Mesenchymal stem cell (in vitro differentiated cells and primary cell): ENCODE results near the gene NSUN5.

Source experiments
- DNase-seq: peaks from one replicate; pipeline ENCODE4 v3.0.0-alpha.2; 2013
- H2AFZ ChIP-seq: one replicate; pipeline ENCODE4 v1.6.1; 2013; ENCODE audit warnings: low read depth, mild to moderate bottlenecking, control low read depth, inconsistent platforms, low read length, moderate library complexity
- H2AK5ac ChIP-seq: 2 replicates; pipeline ENCODE4 v1.6.1; 2013; ENCODE audit warnings: low read length, moderate library complexity, mild to moderate bottlenecking, inconsistent platforms; ENCODE audit not compliant: severe bottlenecking
- H2BK120ac ChIP-seq: one replicate; pipeline ENCODE4 v1.6.1; 2013; ENCODE audit warnings: low read depth, mild to moderate bottlenecking, inconsistent platforms, low read length, moderate library complexity
- H2BK12ac ChIP-seq, 2 experiments: one replicate each; pipeline ENCODE4 v1.6.1; 2013; ENCODE audit warnings: inconsistent platforms in 2 of 2, low read length in 2 of 2, mild to moderate bottlenecking in 2 of 2, moderate library complexity in 2 of 2, control low read depth in 1 of 2
- H2BK15ac ChIP-seq: one replicate; pipeline ENCODE4 v1.6.1; 2013; ENCODE audit warnings: mild to moderate bottlenecking, low read depth, inconsistent platforms; ENCODE audit not compliant: poor library complexity, severe bottlenecking
- H2BK5ac ChIP-seq: 2 replicates; pipeline ENCODE4 v1.6.1; 2013; ENCODE audit warnings: low read depth, mild to moderate bottlenecking, low read length, control low read depth, inconsistent platforms; ENCODE audit not compliant: poor library complexity, severe bottlenecking
- H3K14ac ChIP-seq, 2 experiments: one replicate each; pipeline ENCODE4 v1.6.1; 2013; ENCODE audit warnings: inconsistent platforms in 2 of 2, low read length in 2 of 2, control low read depth in 1 of 2, mild to moderate bottlenecking in 1 of 2, moderate library complexity in 1 of 2
- H3K18ac ChIP-seq, 2 experiments: one replicate each; pipeline ENCODE4 v1.6.1; 2013; ENCODE audit warnings: inconsistent platforms in 2 of 2, low read length in 2 of 2, control low read depth in 1 of 2, low read depth in 1 of 2, mild to moderate bottlenecking in 1 of 2
- H3K23ac ChIP-seq, 2 experiments: one replicate each; pipeline ENCODE4 v1.6.1; 2013; ENCODE audit warnings: inconsistent platforms in 2 of 2, low read length in 2 of 2, mild to moderate bottlenecking in 2 of 2, moderate library complexity in 2 of 2, control low read depth in 1 of 2
- H3K27ac ChIP-seq: 2 replicates; pipeline ENCODE4 v1.5.1; 2013; ENCODE audit warnings: mild to moderate bottlenecking, moderate library complexity, low read length, control low read depth, inconsistent platforms; ENCODE audit not compliant: poor library complexity, severe bottlenecking
- H3K27me3 ChIP-seq, 2 experiments: 2 replicates each; pipeline versions ENCODE4 v1.6.1 to v1.7.0; 2013; ENCODE audit warnings: low read length in 2 of 2, mild to moderate bottlenecking in 2 of 2, moderate library complexity in 2 of 2, control low read depth in 1 of 2, inconsistent platforms in 1 of 2; ENCODE audit not compliant: control insufficient read depth in 1 of 2, insufficient read depth in 1 of 2
- H3K36me3 ChIP-seq, 2 experiments: 2 replicates each; pipeline versions ENCODE4 v1.6.1 to v1.7.0; 2013; ENCODE audit warnings: low read length in 2 of 2, control low read depth in 1 of 2, inconsistent platforms in 1 of 2, low read depth in 1 of 2, mild to moderate bottlenecking in 1 of 2; ENCODE audit not compliant: insufficient read depth in 2 of 2, control insufficient read depth in 1 of 2
- H3K4ac ChIP-seq, 2 experiments: one replicate each; pipeline ENCODE4 v1.6.1; 2013; ENCODE audit warnings: inconsistent platforms in 2 of 2, low read length in 2 of 2, mild to moderate bottlenecking in 2 of 2, moderate library complexity in 2 of 2, control low read depth in 1 of 2, low read depth in 1 of 2
- H3K4me1 ChIP-seq: 2 replicates; pipeline ENCODE4 v1.6.1; 2013; ENCODE audit warnings: low read depth, low read length, control low read depth; ENCODE audit not compliant: control insufficient read depth, insufficient read depth
- H3K4me2 ChIP-seq: 2 replicates; pipeline ENCODE4 v1.6.1; 2013; ENCODE audit warnings: low read length, mild to moderate bottlenecking, inconsistent platforms; ENCODE audit not compliant: poor library complexity, severe bottlenecking
- H3K4me3 ChIP-seq, 2 experiments: 2 replicates each; pipeline versions ENCODE4 v1.5.1 to v1.7.0; 2013; ENCODE audit warnings: low read length in 2 of 2, mild to moderate bottlenecking in 2 of 2, control low read depth in 1 of 2, low read depth in 1 of 2; ENCODE audit not compliant: insufficient read depth in 1 of 2
- H3K79me1 ChIP-seq: replicated peaks from 2 replicates; pipeline ENCODE4 v1.6.1; 2013; ENCODE audit warnings: mild to moderate bottlenecking, control low read depth, low read length, inconsistent platforms; ENCODE audit not compliant: poor library complexity, severe bottlenecking
- H3K9ac ChIP-seq: 2 replicates; pipeline ENCODE4 v1.7.0; 2013; ENCODE audit warnings: mild to moderate bottlenecking, low read length, moderate library complexity
- H3K9me3 ChIP-seq: 2 replicates; pipeline ENCODE4 v1.7.0; 2013; ENCODE audit warnings: mild to moderate bottlenecking, low read length; ENCODE audit not compliant: control insufficient read depth
- H4K8ac ChIP-seq: one replicate; pipeline ENCODE4 v1.6.1; 2013; ENCODE audit warnings: inconsistent platforms, mild to moderate bottlenecking, low read length, moderate library complexity
- H4K91ac ChIP-seq: one replicate; pipeline ENCODE4 v1.6.1; 2013; ENCODE audit warnings: mild to moderate bottlenecking, low read length, inconsistent platforms
- WGBS: methylation state at CpG from one replicate; pipeline ENCODE4 v1.1.7; 2013; ENCODE audit warnings: mixed read lengths; 5-methylcytosine and 5-hydroxymethylcytosine counted together

The NSUN5 gene

GRCh38 chr7:73342645-73343044, 34.0 kb upstream of the NSUN5 start:
- Histone ChIP-seq H2AFZ (peak overlapping the region; percentile 92), H3K4ac (no peak overlapping the region), H3K23ac (no peak overlapping the region), H4K91ac (no peak overlapping the region), H2AK5ac (peak overlapping the region; percentile 87), H3K4me1 (peaks cover 7% of the 10 kb centered on the region), H3K9ac (peak overlapping the region; percentile 77), H3K14ac (no peak overlapping the region), H2BK15ac (peak overlapping the region; percentile 65), H3K18ac (peak overlapping the region; percentile 54 to 72), H3K36me3 (no peaks in the 10 kb centered on the region), H2BK120ac (no peak overlapping the region), H3K27me3 (peaks cover 0 to 33% of the 10 kb centered on the region in 2 experiments), H3K4me2 (no peak overlapping the region), H4K8ac (peak overlapping the region; percentile 29), H3K9me3 (no peaks in the 10 kb centered on the region), H3K79me1 (no peaks in the 10 kb centered on the region), H2BK12ac (peak overlapping the region in 1 of 2 experiments; percentile 90), H3K4me3 (peak overlapping the region in 1 of 2 experiments; percentile 75), H3K27ac (no peak overlapping the region), H2BK5ac (no peak overlapping the region)
- peak; percentile 80 for DNase-seq
- 72% methylated on average over 8 of the region's 8 CpGs for WGBS

- no peak overlapping the region for H2AK5ac ChIP-seq
- no peaks in the 10 kb centered on the region for H3K79me1 ChIP-seq
- H3K27me3 ChIP-seq, result peaks cover 0 to 25% of the 10 kb centered on the region in 2 experiments
- H4K91ac ChIP-seq, result no peak overlapping the region
- no peak overlapping the region for H3K4me3 ChIP-seq
- peak overlapping the region; percentile 77 for H3K9ac ChIP-seq
- no peaks in the 10 kb centered on the region for H3K36me3 ChIP-seq
- no peak overlapping the region for H3K14ac ChIP-seq
- H3K4me1 ChIP-seq, result peaks cover 7% of the 10 kb centered on the region
- H2BK120ac ChIP-seq, result no peak overlapping the region
- H3K18ac ChIP-seq, result peak overlapping the region; percentile 45 to 52
- H2AFZ ChIP-seq, result no peak overlapping the region
- no peak overlapping the region for H3K4me2 ChIP-seq
- DNase-seq, result peak; percentile 89
- no peak overlapping the region for H3K23ac ChIP-seq
- H3K9me3 ChIP-seq, result no peaks in the 10 kb centered on the region
- H2BK5ac ChIP-seq, result no peak overlapping the region
- peak overlapping the region; percentile 77 for H4K8ac ChIP-seq
- WGBS, result 56% methylated on average over 6 of the region's 8 CpGs
- H3K27ac ChIP-seq, result no peak overlapping the region
- no peak overlapping the region for H3K4ac ChIP-seq
- H2BK15ac ChIP-seq, result peak overlapping the region; percentile 74
- no peak overlapping the region for H2BK12ac ChIP-seq
These were observed 33.3 kb upstream of the NSUN5 start for GRCh38 chr7:73341877-73342276.

- H3K4me1 ChIP-seq, result peaks cover 7% of the 10 kb centered on the region
- no peak overlapping the region for H2BK120ac ChIP-seq
- no peak overlapping the region for H3K9ac ChIP-seq
- no peak overlapping the region for H3K4me3 ChIP-seq
- H2AFZ ChIP-seq, result no peak overlapping the region
- no peak overlapping the region for H4K91ac ChIP-seq
- no peak overlapping the region for H4K8ac ChIP-seq
- H3K79me1 ChIP-seq, result no peaks in the 10 kb centered on the region
- no peak overlapping the region for H3K18ac ChIP-seq
- H3K4me2 ChIP-seq, result no peak overlapping the region
- H2BK15ac ChIP-seq, result no peak overlapping the region
- H3K9me3 ChIP-seq, result no peaks in the 10 kb centered on the region
- H3K27me3 ChIP-seq, result peaks cover 0 to 27% of the 10 kb centered on the region in 2 experiments
- H3K14ac ChIP-seq, result no peak overlapping the region
- DNase-seq, result no peak
- no peak overlapping the region for H2AK5ac ChIP-seq
- no peak overlapping the region for H2BK12ac ChIP-seq
- WGBS, result 69% methylated on average over 5 of the region's 7 CpGs
- H3K27ac ChIP-seq, result no peak overlapping the region
- no peak overlapping the region for H3K23ac ChIP-seq
- H2BK5ac ChIP-seq, result no peak overlapping the region
- H3K4ac ChIP-seq, result no peak overlapping the region
- H3K36me3 ChIP-seq, result no peaks in the 10 kb centered on the region
These were observed 31.9 kb upstream of the NSUN5 start for GRCh38 chr7:73340514-73340913.

- Histone ChIP-seq H2BK5ac (no peak overlapping the region), H3K18ac (no peak overlapping the region), H3K4me2 (no peak overlapping the region), H2BK120ac (no peak overlapping the region), H4K91ac (no peak overlapping the region), H3K23ac (no peak overlapping the region), H3K27me3 (peaks cover 0 to 38% of the 10 kb centered on the region in 2 experiments), H3K14ac (no peak overlapping the region), H3K4me1 (peaks cover 7% of the 10 kb centered on the region), H3K79me1 (no peaks in the 10 kb centered on the region), H4K8ac (no peak overlapping the region), H3K9ac (no peak overlapping the region), H3K36me3 (no peaks in the 10 kb centered on the region), H3K4me3 (no peak overlapping the region), H3K27ac (no peak overlapping the region), H2AK5ac (no peak overlapping the region), H2BK15ac (no peak overlapping the region), H3K4ac (no peak overlapping the region), H2BK12ac (no peak overlapping the region), H3K9me3 (no peaks in the 10 kb centered on the region), H2AFZ (no peak overlapping the region)
- WGBS, result 88% methylated on average over 8 of the region's 10 CpGs
- no peak for DNase-seq
These were observed 29.7 kb upstream of the NSUN5 start for GRCh38 chr7:73338321-73338720.
